Fibroblast of skin of right quadriceps (primary cell): ENCODE results near the gene MOGAT3.

Experiments used
- DNase-seq: peaks from one replicate; pipeline ENCODE4 v3.0.0-alpha.2; 2013

The MOGAT3 gene

GRCh38 chr7:101233907-101234547 lies 33.2 kb upstream of the MOGAT3 start:
- DNase-seq, result no peak

- DNase-seq, result no peak
Measured at GRCh38 chr7:101232141-101232850, 31.5 kb upstream of the MOGAT3 start.

- no peak for DNase-seq
Measured at GRCh38 chr7:101231644-101232043, 30.8 kb upstream of the MOGAT3 start.

- no peak for DNase-seq
Measured at GRCh38 chr7:101226721-101227120, 25.9 kb upstream of the MOGAT3 start.

GRCh38 chr7:101225650-101226049 lies 24.8 kb upstream of the MOGAT3 start:
- DNase-seq, result no peak

- DNase-seq, result no peak
Measured at GRCh38 chr7:101223528-101223927, 22.7 kb upstream of the MOGAT3 start.

- no peak for DNase-seq
Measured at GRCh38 chr7:101222275-101222830, 21.5 kb upstream of the MOGAT3 start.

GRCh38 chr7:101220295-101220694 lies 19.5 kb upstream of the MOGAT3 start:
- DNase-seq, result no peak

- no peak for DNase-seq
Measured at GRCh38 chr7:101218236-101219125, 17.6 kb upstream of the MOGAT3 start.

- DNase-seq, result peak; percentile 98
Measured at GRCh38 chr7:101217388-101218235, 16.8 kb upstream of the MOGAT3 start, which contains the start of the genes PLOD3 and ZNHIT1. PLOD3 (minus strand) TSS chr7:101217581; CDS start chr7:101217274, 307 bp downstream. ZNHIT1 (plus strand) TSS chr7:101218165; CDS start chr7:101218196, 31 bp downstream.

- no peak for DNase-seq
Measured at GRCh38 chr7:101216860-101217387, 16.1 kb upstream of the MOGAT3 start.

- DNase-seq, result peak; percentile 23
Measured at GRCh38 chr7:101216001-101216859, 15.4 kb upstream of the MOGAT3 start.

GRCh38 chr7:101212014-101212413 lies 11.2 kb upstream of the MOGAT3 start:
- DNase-seq, result no peak

- DNase-seq, result no peak
Measured at GRCh38 chr7:101211501-101211900, 10.7 kb upstream of the MOGAT3 start.

- no peak for DNase-seq
Measured at GRCh38 chr7:101210143-101210542, 9.3 kb upstream of the MOGAT3 start.

GRCh38 chr7:101208794-101209193 lies 8.0 kb upstream of the MOGAT3 start:
- no peak for DNase-seq

GRCh38 chr7:101207459-101207858 lies 6.6 kb upstream of the MOGAT3 start:
- no peak for DNase-seq

GRCh38 chr7:101206665-101207042 lies 5.8 kb upstream of the MOGAT3 start:
- no peak for DNase-seq

- DNase-seq, result no peak
Measured at GRCh38 chr7:101205901-101206664, 5.2 kb upstream of the MOGAT3 start.
